Stomach (tissue), 4 donors: Measurements from ENCODE around the gene NEK10.

Experiments
- CTCF ChIP-seq, 7 experiments: fragments of 450-650 bp in 4 of 7; fragments of 200-600 bp in 3 of 7; sonication (generic) in 3 of 7; IDR thresholded peaks; one replicate each; pipeline ENCODE4 v1.5.1; 2016 to 2019; ENCODE audit warnings: antibody characterized with exemption in 7 of 7, control low read depth in 2 of 7, mild to moderate bottlenecking in 1 of 7
- POLR2AphosphoS5 ChIP-seq, 3 donors: sonication (generic); formaldehyde crosslinking; IDR thresholded peaks; one replicate each; pipeline ENCODE4 v1.6.1; 2016; ENCODE audit warnings: antibody characterized with exemption in 3 of 3

- TF ChIP-seq POLR2AphosphoS5 (IDR thresholded peaks at IDR 0.05) = no peak
- TF ChIP-seq CTCF (IDR thresholded peaks at IDR 0.05) = no peak
Measured at GRCh38 chr3:27127879-27128278, 241.3 kb downstream of the NEK10 start.
